G401.6 (cell line): Measurements from ENCODE around the gene CFAP97.
"Not testable (repeated sequence)": the region's sequence is repeated elsewhere in the genome, so short reads cannot be mapped to it uniquely, and the experiment has no call there.

Source experiments
- FAIRE-seq: peaks from 2 replicates; lab custom pipeline; 2012; peaks lifted over from hg19 to GRCh38; lab: Jason Lieb, UNC

Gene CFAP97

DNA sequence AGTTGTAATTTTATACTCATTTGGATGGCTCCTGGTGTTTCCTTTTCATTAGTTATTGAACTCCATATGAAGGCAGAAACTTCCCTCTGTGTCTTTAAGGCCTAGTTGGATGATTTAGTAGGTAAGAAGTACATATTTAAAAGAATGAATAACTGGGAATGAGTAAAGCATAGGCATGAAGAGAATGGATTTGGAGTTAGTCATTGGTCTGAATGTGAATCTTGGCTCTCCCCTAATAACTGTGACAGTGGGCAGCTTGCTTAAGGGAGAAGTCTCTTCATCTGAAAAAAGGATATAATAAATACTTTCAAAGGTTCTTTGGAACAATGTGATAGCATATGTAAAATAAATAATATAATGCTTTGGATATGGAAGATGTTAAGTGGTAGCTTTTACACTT is 18.8 kb upstream of the CFAP97 start:
- FAIRE-seq = no peak

DNA sequence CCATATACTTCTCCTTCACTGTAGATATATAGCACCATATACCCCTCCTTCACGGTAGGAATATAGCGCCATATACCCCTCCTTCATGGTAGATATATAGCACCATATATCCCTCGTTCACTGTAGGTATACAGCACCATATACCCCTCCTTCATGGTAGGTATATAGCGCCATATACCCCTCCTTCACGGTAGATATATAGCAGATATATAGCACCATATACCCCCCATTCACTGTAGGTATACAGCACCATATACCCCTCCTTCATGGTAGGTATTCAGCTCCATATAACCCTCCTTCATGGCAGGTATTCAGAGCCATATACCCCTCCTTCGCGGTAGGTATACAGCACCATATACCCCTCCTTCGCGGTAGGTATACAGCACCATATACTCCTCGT is 18.1 kb upstream of the CFAP97 start:
- FAIRE-seq = no peak

DNA sequence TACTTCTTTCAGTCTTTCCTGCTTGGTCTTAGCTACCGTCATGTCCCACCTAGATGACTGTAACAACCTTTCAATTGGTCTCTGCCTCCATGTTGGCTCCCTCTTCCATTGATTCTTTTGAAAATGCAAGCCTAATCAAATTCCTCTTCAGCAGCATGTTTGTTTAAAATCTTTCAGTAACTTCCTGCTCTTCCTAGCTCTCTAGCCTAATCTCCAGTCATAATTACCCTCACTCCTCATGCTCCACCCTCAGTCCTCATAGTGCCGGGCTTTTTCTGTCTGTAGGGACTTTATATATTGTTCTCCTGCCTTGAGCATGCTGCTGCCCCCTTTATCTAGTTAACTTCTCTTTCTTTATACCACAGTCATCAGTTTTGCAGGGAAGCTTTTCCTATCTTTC is 17.7 kb upstream of the CFAP97 start:
- FAIRE-seq = no peak

DNA sequence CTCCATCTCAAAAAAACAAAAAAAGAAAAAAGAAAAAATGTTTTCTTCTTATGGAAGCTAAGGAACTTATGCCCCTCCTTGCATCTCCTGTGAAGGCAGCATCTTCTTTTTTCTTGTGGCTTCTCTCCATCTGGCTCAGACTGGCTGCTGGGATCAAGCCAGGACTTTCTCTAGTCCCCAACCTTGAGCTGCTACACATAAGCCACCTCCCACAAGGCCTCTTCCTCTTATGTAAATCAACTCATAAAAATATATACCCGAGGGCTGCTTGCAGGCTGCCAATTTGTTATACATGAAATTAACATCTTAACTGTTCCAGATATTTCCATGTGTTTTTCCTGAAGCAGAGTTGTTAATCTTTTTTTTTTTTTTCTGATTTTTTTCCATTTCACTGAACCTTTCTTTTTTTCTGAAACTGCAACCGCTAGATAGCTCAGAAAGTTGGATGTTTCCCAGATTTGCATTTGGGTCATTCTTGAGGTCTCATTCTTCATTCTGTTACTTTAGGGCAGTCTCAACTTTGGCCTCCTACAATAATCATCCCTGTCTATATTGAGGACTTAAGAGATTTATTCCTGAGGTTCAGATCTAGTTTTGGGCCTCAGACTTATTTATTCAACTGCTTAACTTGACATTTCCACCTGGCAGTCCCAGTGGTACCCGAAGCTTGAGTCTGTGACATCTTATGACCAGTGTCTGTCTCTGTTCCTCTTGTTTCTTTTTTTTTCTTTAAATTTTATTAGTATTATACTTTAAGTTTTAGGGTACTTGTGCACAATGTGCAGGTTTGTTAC is 15.9 kb upstream of the CFAP97 start:
- no peak for FAIRE-seq

DNA sequence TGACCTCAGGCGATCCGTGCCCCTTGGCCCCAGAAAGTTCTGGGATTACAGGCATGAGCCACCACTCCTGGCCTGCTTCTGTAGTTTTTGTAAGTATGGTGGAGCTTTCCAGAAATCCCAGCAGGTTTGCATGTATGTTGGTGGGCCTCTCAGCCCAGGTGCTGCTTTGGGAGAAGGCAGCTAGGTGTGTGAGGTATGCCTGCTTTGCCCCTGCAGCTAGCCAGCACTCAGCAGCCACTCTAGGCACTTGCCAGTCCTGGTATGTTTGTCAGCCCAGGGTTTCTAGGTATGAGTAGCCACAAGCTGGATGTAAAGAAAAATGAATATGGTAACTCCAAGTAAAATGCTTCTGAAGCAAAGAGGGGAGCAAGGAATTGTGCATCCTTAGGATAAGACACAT is 14.5 kb upstream of the CFAP97 start:
- FAIRE-seq = no peak

DNA sequence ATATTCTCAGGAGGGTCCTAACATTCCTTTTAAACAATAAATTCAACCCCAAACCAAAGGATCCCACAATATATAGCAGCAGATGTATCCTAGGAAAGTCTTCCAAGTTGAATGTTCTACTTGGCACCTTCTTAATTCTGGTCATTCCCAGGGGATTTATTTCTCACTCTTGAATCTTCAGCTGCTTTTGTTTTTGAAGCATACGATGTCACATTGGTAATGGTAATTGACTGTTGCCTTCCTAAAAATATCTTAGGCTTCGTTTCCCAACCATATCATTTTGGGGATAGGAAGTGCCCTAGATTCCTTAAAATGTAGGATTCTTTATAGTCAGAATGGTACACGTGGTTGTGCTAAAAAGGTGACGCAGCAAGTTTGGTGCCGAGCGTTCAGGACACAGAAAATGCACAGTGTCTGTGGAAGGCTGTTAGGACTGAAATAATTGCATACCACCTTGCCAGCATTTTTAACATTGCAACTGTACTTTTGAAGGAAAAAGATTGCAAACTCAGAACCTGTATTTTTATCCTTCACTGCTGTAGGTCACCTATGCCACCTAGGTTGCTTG is 13.7 kb upstream of the CFAP97 start:
- FAIRE-seq = no peak

DNA sequence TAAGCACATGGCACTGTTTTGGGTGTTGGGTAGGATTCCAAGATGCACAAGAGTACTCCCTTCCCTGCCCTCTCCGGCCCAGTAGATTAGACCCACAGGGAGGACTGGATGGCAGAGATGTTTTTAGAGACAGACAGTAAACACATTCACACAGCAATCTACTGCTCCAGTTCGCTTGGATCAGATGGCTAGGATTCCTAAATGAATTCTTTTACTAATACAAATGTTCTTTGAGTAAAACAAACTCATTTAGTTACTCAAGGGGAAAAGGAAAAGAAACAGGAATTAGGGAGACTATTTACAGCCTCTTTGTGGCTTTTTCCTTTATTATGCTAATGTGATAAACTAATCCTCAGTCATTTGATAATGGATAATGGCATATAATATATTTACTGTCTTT is 11.5 kb upstream of the CFAP97 start:
- FAIRE-seq = no peak

DNA sequence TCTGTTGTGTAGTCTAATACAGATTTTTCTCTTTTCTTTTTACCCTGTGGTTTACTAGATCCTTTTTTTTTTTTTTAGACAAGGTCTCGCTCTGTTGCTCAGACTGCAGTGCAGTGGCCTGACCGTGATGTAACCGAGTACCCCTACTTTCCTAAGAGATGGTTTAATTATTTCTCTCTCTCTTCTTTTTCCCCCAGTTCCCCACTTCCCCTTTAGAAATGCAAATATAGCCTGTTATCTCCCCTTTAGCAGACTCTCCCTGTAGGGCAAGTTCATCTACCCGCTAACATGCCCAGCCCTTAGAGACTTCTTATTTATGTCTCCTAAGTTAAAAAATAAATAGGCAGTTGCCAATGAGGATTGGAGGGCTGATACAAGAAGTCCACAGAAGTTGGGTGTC is 10.1 kb upstream of the CFAP97 start:
- no peak for FAIRE-seq

DNA sequence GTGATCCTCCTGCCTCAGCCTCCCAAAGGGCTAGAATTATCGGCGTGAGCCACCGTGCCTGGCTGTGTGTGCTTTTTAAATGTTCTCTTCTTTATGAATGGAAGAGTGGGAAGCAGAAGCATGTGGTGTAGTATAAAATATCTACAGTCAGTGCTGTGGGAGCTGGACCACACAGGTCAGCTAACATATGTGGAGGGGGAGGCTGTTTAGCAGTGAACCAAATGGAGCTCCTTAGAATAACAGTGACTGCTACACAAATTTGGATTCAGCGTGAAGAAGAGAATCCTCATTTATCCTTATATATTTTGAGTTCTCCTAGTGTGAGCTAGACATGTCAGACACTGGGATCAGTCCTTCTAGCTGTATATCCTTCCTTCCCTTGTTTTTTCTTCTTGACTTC is 8.8 kb upstream of the CFAP97 start:
- no peak for FAIRE-seq

DNA sequence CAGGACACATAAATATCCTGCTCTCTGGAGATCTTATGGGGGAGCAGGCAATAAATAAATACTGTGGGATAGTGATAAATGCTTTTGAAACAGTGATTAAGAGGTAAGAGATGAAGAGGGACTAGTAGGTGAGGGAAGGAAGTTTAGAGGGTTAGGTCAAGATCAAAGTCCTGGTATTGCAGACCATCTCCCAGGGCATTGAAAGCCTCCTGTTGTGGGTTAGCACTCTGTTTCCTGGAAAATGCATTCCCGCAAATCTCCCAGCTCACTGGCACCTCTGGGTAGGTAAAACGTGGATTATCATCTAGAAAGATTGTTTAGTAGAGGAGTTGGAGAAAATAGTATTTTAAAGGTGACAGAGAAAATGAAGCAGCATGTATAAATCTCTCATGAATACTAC is 7.8 kb upstream of the CFAP97 start:
- FAIRE-seq = no peak

DNA sequence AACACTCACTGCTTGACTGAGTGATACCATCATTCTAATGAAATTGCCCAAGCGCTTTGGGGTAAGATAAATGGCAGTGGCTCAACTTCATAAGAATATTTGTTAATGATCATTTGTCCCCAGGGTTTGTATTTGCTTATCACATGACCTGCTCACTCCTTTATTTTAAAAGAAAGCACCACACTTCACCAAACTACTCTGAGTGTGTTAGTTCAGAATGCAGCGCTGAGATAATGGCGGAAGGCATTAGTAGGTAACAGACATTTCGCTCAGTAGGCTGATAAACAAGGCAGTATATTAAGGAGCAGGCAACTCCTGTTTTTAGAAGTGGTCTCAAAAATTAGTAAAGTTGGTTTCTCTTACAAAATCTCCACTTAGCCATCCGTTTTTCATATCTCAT is 7.2 kb upstream of the CFAP97 start:
- FAIRE-seq = no peak

DNA sequence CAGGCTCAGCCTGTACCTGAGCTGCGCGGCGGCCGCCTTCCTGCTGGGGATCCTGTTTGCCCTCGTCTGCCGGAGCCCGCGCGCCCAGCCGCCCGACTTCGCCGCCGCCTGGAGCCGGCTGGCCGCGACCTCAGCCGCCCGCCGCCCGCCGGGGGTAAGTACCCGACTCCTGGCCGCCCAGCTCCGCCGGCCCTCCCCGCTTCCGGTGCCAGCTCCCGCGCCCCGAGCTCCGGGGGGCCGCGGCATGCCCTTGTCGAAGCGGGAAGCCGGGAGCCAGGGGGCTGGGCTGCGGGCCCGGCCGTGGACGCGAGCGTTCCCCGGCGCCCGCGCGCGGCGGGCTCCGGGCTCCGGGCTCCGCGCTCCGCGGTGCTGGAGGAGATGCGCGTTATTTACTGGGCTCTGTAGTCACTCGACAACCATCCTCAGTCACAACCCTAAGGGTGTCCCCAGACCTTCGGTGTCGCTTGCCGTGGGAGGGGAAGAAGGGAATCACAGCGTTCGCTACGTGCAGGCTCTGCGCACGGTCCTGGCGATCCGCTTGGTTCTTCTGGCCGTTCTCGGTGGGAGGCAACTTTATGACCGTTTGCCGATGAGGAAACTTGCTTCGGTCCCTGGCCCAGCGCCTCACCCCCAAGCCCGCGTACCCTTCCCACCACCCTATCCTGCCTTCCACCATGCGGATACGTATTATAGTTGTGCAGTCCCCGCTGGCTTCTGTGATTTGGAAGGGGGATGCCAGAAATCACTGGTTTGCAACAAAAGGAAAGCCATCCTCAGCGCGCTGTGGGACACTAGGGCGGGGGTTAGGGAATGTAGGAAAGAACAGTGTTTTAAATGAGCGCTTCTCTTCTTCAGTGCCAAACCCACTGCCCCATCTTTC is 6.5 kb upstream of the CFAP97 start:
- FAIRE-seq = no peak

DNA sequence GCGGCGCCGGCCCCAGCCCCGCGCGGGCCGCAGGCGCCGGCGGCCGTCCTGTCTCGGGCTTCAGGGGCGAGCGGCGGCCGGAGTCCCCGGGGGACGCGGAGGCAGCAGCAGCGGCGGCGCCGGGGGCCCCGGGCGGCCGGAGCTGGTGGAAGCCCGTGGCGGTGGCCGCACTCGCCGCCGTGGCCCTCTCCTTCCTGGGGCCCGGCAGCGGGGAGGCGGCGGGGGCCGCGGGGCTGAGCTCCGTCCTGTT is 6.0 kb upstream of the CFAP97 start:
- FAIRE-seq = not testable (repeated sequence)

DNA sequence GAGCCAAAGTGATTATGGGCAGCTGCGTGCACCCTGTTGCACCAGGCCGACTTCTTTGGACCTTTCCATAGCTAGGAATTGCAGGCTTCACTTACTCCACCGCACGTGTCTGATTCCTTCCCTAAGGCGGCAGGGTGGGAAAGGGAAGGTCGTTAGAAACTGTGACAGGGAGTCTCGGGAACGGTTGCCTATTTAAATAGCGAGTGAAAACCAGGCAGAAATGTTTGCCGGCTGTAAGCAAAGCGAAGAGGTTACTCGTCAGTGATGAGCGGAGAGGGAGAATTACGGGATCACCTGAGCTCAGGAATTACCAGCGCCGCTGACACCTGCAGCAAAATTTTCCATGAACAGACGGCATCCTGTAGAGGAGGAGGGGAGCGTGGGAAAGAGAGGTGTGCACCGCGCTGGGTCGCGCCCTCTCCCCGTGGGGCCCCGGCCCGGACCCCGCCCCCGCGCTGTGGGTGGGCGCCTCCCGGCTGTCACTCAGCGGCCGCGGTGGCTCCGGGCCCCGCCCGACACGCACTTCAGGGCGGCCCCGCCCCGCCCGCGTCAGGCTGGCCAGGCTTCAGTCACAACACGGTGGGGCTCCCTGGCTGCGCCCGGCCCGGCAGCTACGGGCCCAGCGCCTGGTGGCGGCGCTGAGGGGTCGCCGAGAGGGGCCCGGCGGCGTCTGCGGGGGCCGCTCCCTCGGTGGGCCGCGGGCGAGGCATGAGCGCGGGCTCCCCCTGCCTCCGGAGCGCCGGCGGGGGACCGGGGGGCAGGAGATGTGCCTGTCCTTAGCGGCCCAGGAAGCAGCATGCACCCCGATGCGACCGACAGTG is 5.4 kb upstream of the CFAP97 start, which contains the start of gene SNX25:
Gene SNX25 (plus strand): TSS at position 568 of the 821 bp plus-strand sequence. CDS start 229 bp downstream, at position 797.
- FAIRE-seq = no peak

DNA sequence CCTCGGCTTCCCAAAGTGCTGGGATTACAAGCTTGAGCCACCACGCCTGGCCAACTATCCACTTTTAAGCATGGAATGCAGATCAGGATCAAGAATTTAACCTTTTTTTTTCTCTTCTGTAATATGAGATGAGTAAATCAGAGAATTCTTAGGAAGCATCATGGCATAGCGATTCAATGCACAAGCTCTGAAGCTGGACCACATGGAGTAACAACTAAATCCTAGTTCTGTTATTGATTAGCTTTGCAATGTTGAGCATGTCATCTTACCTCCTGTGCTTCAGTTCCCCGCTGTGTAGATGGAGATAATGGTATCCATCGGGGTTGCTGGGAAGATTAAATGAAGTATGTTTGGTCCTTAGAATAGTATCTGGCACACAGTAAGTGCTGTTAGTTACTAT is 3.7 kb upstream of the CFAP97 start:
- FAIRE-seq = no peak

DNA sequence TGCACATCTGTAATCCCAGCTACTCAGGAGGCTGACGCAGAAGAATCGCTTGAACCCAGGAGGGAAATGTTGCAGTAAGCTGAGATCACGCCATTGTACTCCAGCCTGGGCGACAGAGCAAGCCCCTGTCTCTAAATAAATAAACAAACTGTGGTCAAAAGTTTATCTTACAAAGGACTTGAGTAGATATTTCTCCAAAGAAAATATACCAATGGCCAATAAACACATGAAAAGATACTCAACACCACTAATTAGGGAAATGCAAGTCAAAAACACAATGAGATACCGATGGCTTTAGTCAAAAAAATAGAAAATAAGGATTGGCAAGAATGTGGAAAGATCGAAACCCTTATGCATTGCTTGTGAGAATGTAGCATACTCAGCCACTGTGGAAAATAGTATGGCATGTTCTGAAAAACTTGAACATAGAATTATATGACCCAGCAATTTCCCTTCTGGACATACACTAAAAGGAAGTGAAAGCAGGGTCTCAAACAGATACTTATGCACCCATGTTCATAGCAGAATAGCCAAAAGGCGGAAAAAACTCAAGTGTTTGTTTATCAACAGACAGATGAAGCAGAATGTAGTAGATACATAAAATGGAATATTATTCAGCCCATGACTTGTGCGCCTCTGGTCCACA is 2.0 kb upstream of the CFAP97 start:
- no peak for FAIRE-seq

DNA sequence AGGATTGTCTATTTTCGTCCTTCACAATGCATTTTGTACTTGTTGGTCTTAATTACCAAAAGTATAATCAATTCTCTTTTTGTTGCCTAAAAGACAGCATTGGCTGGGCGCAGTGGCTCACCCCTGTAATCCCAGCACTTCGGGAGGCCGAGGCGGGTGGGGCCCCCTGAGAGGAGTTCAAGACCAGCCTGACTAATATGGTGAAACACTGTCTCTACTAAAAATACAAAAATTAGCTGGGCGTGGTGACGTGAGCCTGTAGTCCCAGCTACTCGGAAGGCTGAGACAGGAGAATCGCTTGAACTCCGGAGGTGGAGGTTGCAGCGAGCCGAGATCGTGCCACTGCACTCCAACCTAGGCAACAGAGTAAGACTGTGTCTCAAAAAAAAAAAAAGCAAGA is 1.3 kb upstream of the CFAP97 start:
- FAIRE-seq = not testable (repeated sequence)

DNA sequence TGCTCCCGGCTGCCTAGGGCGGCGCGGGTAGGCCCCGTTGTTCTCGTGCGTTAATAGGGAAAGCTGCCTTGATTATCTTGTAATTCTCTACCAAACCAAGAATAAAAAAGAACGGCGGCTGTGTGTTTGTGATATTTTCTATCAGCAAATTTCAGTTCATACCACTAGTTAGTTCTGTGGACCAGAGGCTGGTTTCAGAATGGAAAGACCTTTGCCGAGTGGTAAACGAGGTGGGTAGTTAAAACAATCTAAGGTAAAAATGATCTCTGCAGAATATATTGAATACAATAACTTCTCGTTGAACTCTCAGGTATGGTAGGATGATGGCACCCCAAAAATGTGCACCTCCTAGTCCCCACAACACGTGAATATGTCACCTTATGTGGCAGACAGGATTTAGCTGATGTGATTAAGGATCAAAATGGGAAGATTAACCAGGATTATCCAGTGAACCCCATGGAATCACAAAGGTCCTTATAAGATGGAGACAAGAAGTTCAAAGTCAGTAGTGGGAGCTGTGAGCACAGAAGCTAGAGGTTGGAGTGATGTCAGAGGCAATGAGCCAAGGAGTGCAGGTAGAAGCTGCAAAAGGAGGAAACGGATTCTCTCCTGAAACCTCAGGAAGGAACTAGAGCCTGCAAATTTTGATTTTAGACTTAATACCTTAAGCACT is 574 bp upstream of the CFAP97 start:
- FAIRE-seq = no peak

DNA sequence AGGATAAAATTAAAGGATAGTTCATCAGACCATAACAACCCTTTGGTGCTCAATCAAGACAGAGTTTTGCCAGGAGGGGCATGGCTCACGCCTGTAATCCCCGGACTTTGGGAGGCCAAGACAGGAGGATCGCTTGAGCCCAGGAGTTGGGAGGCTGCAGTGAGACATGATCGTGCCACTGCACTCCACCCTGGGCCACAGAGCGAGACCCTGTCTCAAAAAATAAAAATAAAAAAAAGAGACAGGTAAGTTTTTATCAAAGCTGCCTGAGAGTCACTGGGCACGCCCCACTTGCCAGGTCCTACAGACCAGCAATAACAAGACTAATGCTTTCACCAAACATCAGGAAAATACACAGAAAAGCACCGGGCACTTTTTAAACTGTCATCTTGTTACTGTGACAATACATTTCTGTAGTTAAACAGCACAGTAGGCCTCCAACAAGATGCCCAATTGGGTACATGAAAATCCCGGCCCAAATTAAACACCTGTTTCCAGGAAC is 765 bp downstream of the CFAP97 start:
- FAIRE-seq = no peak

DNA sequence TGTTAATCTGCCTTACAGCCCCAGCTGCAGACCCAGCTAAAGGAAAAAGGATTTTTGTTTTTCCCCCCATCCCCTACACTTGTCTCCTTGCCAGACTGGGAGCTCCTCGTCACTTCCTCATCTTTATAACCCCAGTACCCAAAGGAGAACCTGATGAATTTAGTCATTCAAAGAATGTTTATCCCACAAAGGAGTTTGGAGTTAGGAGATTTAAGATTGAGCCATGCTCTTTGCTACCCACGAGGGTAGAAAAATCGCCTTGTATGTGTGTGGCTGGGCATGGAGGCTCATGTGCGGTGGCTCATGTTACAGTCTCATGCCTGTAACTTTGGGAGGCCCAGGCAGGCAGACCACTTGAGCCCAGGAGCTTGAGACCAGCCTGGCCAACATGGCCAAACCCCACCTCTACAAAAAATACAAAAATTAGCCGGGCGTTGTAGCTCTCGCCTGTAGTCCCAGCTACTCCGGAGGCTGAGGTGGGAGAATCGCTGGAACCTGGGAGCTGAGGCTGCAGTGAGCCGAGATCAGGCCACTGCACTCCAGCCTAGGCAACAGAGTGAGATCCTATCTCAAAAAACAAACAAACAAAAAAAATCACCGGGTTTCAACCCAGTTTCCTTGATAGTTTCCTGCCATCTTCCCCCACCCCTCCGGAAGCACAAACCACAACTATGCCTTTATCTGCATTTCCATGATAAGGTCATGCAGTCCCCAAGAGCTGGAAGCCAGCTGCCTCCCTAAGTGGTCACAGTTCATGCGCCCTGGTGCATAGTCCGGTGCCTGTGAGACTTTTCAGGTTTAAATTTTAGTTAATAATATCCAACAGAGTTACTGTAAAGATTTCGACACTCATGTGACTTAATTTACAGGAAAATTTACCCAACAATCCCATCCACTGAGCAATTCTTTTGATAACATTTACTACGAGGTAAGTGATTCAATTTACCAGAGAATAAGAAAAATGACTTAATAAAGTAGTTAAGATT is 1.5 kb downstream of the CFAP97 start:
- FAIRE-seq = no peak
